HG03342 (cell line): ENCODE measurements around the gene C22orf15.
A peak's percentile ranks its signal among the peaks of the same experiment; 100 is the strongest.

ENCODE experiments used
- ATAC-seq: cut with Tn5 transposase; IDR thresholded peaks from one replicate; pipeline ENCODE4 v1.9.1; 2021; ENCODE audit warnings: mild to moderate bottlenecking, moderate library complexity; ENCODE audit not compliant: unreplicated experiment

Gene C22orf15

GRCh38 chr22:23786752-23787599 lies 24.2 kb downstream of the C22orf15 start, which contains the start of gene SMARCB1:
TSS of gene SMARCB1 (plus strand) at chr22:23786966. CDS start at chr22:23787170, 204 bp downstream.
- peak; percentile 70 for ATAC-seq

- no peak for ATAC-seq
Observed at GRCh38 chr22:23787600-23787896, 24.8 kb downstream of the C22orf15 start.

GRCh38 chr22:23787910-23788309 lies 25.1 kb downstream of the C22orf15 start:
- ATAC-seq = no peak

- ATAC-seq = no peak
Observed at GRCh38 chr22:23789121-23789520, 26.3 kb downstream of the C22orf15 start.

GRCh38 chr22:23789638-23790037 lies 26.8 kb downstream of the C22orf15 start:
- ATAC-seq = no peak

- ATAC-seq = no peak
Observed at GRCh38 chr22:23790819-23791737, 28.3 kb downstream of the C22orf15 start.

GRCh38 chr22:23791738-23792645 lies 29.2 kb downstream of the C22orf15 start:
- ATAC-seq = no peak

- no peak for ATAC-seq
Observed at GRCh38 chr22:23793326-23793725, 30.5 kb downstream of the C22orf15 start.

GRCh38 chr22:23796461-23796860 lies 33.7 kb downstream of the C22orf15 start:
- ATAC-seq = no peak

- peak; percentile 63 for ATAC-seq
Observed at GRCh38 chr22:23800297-23801237, 37.8 kb downstream of the C22orf15 start.

- ATAC-seq = no peak
Observed at GRCh38 chr22:23801238-23801821, 38.5 kb downstream of the C22orf15 start.

GRCh38 chr22:23801886-23802377 lies 39.1 kb downstream of the C22orf15 start:
- ATAC-seq = no peak

GRCh38 chr22:23803001-23803819 lies 40.4 kb downstream of the C22orf15 start:
- ATAC-seq = no peak

- no peak for ATAC-seq
Observed at GRCh38 chr22:23804781-23805291, 42.0 kb downstream of the C22orf15 start.

GRCh38 chr22:23806837-23807236 lies 44.0 kb downstream of the C22orf15 start:
- ATAC-seq = no peak

GRCh38 chr22:23812378-23812777 lies 49.6 kb downstream of the C22orf15 start:
- no peak for ATAC-seq
